H1 (cell line): Measurements from ENCODE around the gene GPLD1. TPM values are rescaled to one million over a fixed set of nuclear protein-coding genes. Genes with fewer than 3 reads are reported as not detected.

Experiments
- CTCF ChIA-PET: fragments of 300-600 bp; sonication (Branson Sonifier 250); formaldehyde crosslinking; loops from one replicate; lab custom pipeline; 2021; ENCODE audit not compliant: partially characterized antibody; lab: Charles Lee
- POLR2A ChIA-PET: fragments of 300-600 bp; sonication (Branson Sonifier 250); formaldehyde crosslinking; loops from one replicate; lab custom pipeline; 2021; ENCODE audit warnings: inconsistent platforms; ENCODE audit not compliant: partially characterized antibody; lab: Charles Lee
- DNase-seq, 2 experiments: peaks; one replicate each; pipeline versions ENCODE4 v3.0.0 to v3.0.0-alpha.2; 2010 to 2022; ENCODE audit warnings: low spot score in 2 of 2, low read depth in 1 of 2, mixed read lengths in 1 of 2
- FAIRE-seq: peaks from 2 replicates; lab custom pipeline; 2011; peaks lifted over from hg19 to GRCh38; lab: Jason Lieb, UNC
- H2AFZ ChIP-seq: 2 replicates; pipeline ENCODE4 v1.8.1; 2012; ENCODE audit warnings: low read length, inconsistent platforms
- H2AK5ac ChIP-seq: 2 replicates; pipeline ENCODE4 v1.6.1; 2013; ENCODE audit warnings: low read depth, low read length
- H2BK120ac ChIP-seq: replicated peaks from 2 replicates; pipeline ENCODE3; 2013; ENCODE audit warnings: low read depth, low read length, inconsistent platforms
- H2BK12ac ChIP-seq: 2 replicates; pipeline ENCODE4 v1.6.1; 2013; ENCODE audit warnings: low read depth, low read length
- H2BK15ac ChIP-seq: 2 replicates; pipeline ENCODE4 v1.6.1; 2013; ENCODE audit warnings: low read length
- H2BK20ac ChIP-seq: 2 replicates; pipeline ENCODE4 v1.6.1; 2013; ENCODE audit warnings: low read length
- H2BK5ac ChIP-seq: 2 replicates; pipeline ENCODE4 v1.6.1; 2013; ENCODE audit warnings: low read depth, low read length
- H3K14ac ChIP-seq: 2 replicates; pipeline ENCODE4 v1.6.1; 2013; ENCODE audit warnings: inconsistent platforms; ENCODE audit not compliant: insufficient read length
- H3K18ac ChIP-seq: 2 replicates; pipeline ENCODE4 v1.6.1; 2013; ENCODE audit warnings: low read length; ENCODE audit errors: extremely low read depth
- H3K23ac ChIP-seq: 2 replicates; pipeline ENCODE4 v1.6.1; 2013; ENCODE audit warnings: inconsistent platforms; ENCODE audit not compliant: insufficient read length
- H3K23me2 ChIP-seq: 2 replicates; pipeline ENCODE4 v1.6.1; 2013; ENCODE audit warnings: low read depth, low read length
- H3K27ac ChIP-seq: 2 replicates; pipeline ENCODE4 v1.6.1; 2011; ENCODE audit warnings: low read depth, low read length, inconsistent platforms
- H3K27me3 ChIP-seq, 4 experiments: replicated peaks in 1 of 4; 1 replicate in 1 of 4; 2 replicates in 3 of 4; pipeline versions ENCODE4 v1.6.1 to v1.8.1; 2011 to 2013; ENCODE audit warnings: low read length in 3 of 4, mild to moderate bottlenecking in 3 of 4, inconsistent platforms in 2 of 4, mixed read lengths in 2 of 4, moderate library complexity in 1 of 4; ENCODE audit not compliant: control insufficient read depth in 3 of 4, insufficient read depth in 3 of 4; ENCODE audit errors: extremely low read depth in 1 of 4
- H3K36me3 ChIP-seq, 4 experiments: 2 replicates each; pipeline versions ENCODE4 v1.6.1 to v1.8.1; 2011 to 2013; ENCODE audit warnings: mild to moderate bottlenecking in 4 of 4, low read length in 3 of 4, moderate library complexity in 2 of 4, control low read depth in 1 of 4, inconsistent platforms in 1 of 4; ENCODE audit not compliant: insufficient read depth in 4 of 4, control insufficient read depth in 2 of 4
- H3K4ac ChIP-seq: replicated peaks from 2 replicates; pipeline ENCODE3; 2013; ENCODE audit warnings: low read length, low read depth, mixed read lengths, inconsistent platforms; ENCODE audit not compliant: insufficient read length
- H3K4me1 ChIP-seq, 4 experiments: replicated peaks in 1 of 4; 1 replicate in 1 of 4; 2 replicates in 3 of 4; pipeline versions ENCODE4 v1.6.1 to v1.8.1; 2011 to 2013; ENCODE audit warnings: low read length in 3 of 4, inconsistent platforms in 2 of 4, mixed read lengths in 1 of 4; ENCODE audit not compliant: insufficient read depth in 4 of 4, control insufficient read depth in 3 of 4
- H3K4me2 ChIP-seq, 2 experiments: 2 replicates each; pipeline versions ENCODE4 v1.6.1 to v1.8.1; 2011 to 2013; ENCODE audit warnings: low read depth in 2 of 2, low read length in 2 of 2, control low read depth in 1 of 2, inconsistent platforms in 1 of 2, mild to moderate bottlenecking in 1 of 2; ENCODE audit not compliant: insufficient read depth in 1 of 2
- H3K4me3 ChIP-seq, 4 experiments: fragments of 200-600, 300-600 bp in 1 of 4; sonication (generic), shearing (Covaris generic), sonication (Bioruptor Twin) in 1 of 4; 2 replicates each; pipeline versions ENCODE4 v1.5.1 to v1.8.1; 2011 to 2016; ENCODE audit warnings: low read length in 4 of 4, low read depth in 3 of 4, control low read depth in 2 of 4, inconsistent platforms in 2 of 4, mild to moderate bottlenecking in 2 of 4, mixed read lengths in 1 of 4, moderate library complexity in 1 of 4; ENCODE audit not compliant: insufficient read depth in 2 of 4; ENCODE audit errors: extremely low read depth in 1 of 4
- H3K56ac ChIP-seq: replicated peaks from 2 replicates; pipeline ENCODE3; 2013; ENCODE audit warnings: low read depth, mild to moderate bottlenecking, mixed read lengths, low read length, inconsistent platforms; ENCODE audit not compliant: insufficient read length
- H3K79me1 ChIP-seq: 2 replicates; pipeline ENCODE4 v1.6.1; 2013; ENCODE audit warnings: low read depth, low read length, control low read depth
- H3K79me2 ChIP-seq, 2 experiments: 2 replicates each; pipeline versions ENCODE4 v1.6.1 to v1.8.1; 2012 to 2013; ENCODE audit warnings: low read length in 2 of 2, mild to moderate bottlenecking in 2 of 2, inconsistent platforms in 1 of 2; ENCODE audit not compliant: insufficient read depth in 2 of 2, control insufficient read depth in 1 of 2
- H3K9ac ChIP-seq, 4 experiments: replicated peaks in 1 of 4; 1 replicate in 1 of 4; 2 replicates in 3 of 4; pipeline versions ENCODE4 v1.6.1 to v1.8.1; 2011 to 2013; ENCODE audit warnings: low read depth in 3 of 4, low read length in 3 of 4, control low read depth in 2 of 4, mild to moderate bottlenecking in 2 of 4, moderate library complexity in 2 of 4, inconsistent platforms in 1 of 4; ENCODE audit errors: extremely low read depth in 1 of 4
- H3K9me3 ChIP-seq, 2 experiments: 2 replicates each; pipeline versions ENCODE4 v1.6.1 to v1.8.1; 2012 to 2013; ENCODE audit warnings: mild to moderate bottlenecking in 2 of 2, moderate library complexity in 2 of 2, control low read depth in 1 of 2, inconsistent platforms in 1 of 2, low read depth in 1 of 2, low read length in 1 of 2, mixed read lengths in 1 of 2; ENCODE audit not compliant: insufficient read depth in 2 of 2
- H4K20me1 ChIP-seq, 2 experiments: replicated peaks in 1 of 2; 2 replicates each; pipeline versions ENCODE3 to v1.8.1; 2011 to 2013; ENCODE audit warnings: inconsistent platforms in 2 of 2, low read length in 2 of 2, mild to moderate bottlenecking in 1 of 2; ENCODE audit not compliant: insufficient read depth in 2 of 2, control insufficient read depth in 1 of 2
- H4K5ac ChIP-seq: 2 replicates; pipeline ENCODE4 v1.6.1; 2013; ENCODE audit warnings: low read length, low read depth, mixed read lengths, inconsistent platforms; ENCODE audit not compliant: insufficient read length
- H4K8ac ChIP-seq: 2 replicates; pipeline ENCODE4 v1.8.0; 2013; ENCODE audit warnings: mild to moderate bottlenecking, moderate library complexity, low read length, inconsistent platforms; ENCODE audit not compliant: insufficient read depth; ENCODE audit errors: extremely low read depth
- H4K91ac ChIP-seq: replicated peaks from 2 replicates; pipeline ENCODE3; 2013; ENCODE audit warnings: low read length, mixed read lengths, inconsistent platforms; ENCODE audit not compliant: insufficient read length
- ATF2 ChIP-seq: IDR thresholded peaks from 2 replicates; pipeline ENCODE4 v1.6.1; 2012; ENCODE audit warnings: low read length, inconsistent platforms
- KDM4A ChIP-seq: IDR thresholded peaks from one replicate; pipeline ENCODE4 v1.7.1; 2012; ENCODE audit warnings: low read depth, mild to moderate bottlenecking, moderate library complexity, low read length, inconsistent platforms; ENCODE audit not compliant: severe bottlenecking
- RAD21 ChIP-seq, 2 experiments: IDR thresholded peaks in 1 of 2; conservative IDR thresholded peaks in 1 of 2; 2 replicates each; pipeline ENCODE4 v1.6.1; 2011; ENCODE audit warnings: low read depth in 2 of 2, low read length in 2 of 2, improper control_type of control experiment in 1 of 2, inconsistent platforms in 1 of 2, mild to moderate bottlenecking in 1 of 2, moderate library complexity in 1 of 2
- YY1 ChIP-seq: IDR thresholded peaks from 2 replicates; pipeline ENCODE4 v1.6.1; 2011; ENCODE audit warnings: low read depth, mild to moderate bottlenecking, low read length
- WGBS, 2 experiments: shearing (Covaris generic) in 1 of 2; methylation state at CpG; one replicate each; pipeline versions ENCODE4 v1.1.6 to v1.1.7; 2013 to 2015; ENCODE audit warnings: low lambda C conversion rate in 2 of 2, mixed read lengths in 2 of 2, inconsistent platforms in 1 of 2, low coverage in 1 of 2, missing lambda C conversion rate in 1 of 2; ENCODE audit not compliant: insufficient replicate concordance in 2 of 2, insufficient coverage in 1 of 2, insufficient read length in 1 of 2; ENCODE audit errors: extremely low coverage in 1 of 2, missing lambda C conversion rate in 1 of 2; 5-methylcytosine and 5-hydroxymethylcytosine counted together
- polyA plus RNA-seq, 7 experiments: library from polyadenylated mRNA; depleted of rRNA in 3 of 7; stranded (reverse) in 5 of 7; unstranded in 2 of 7; fragments of >200 nt in 5 of 7; fragments of 200-250 nt in 2 of 7; gene quantifications; 1 replicate in 5 of 7; 2 replicates in 1 of 7; 4 replicates in 1 of 7; pipeline versions ENCODE4 v1.2.1 to v1.2.3, GENCODE V29; 2011 to 2013; ENCODE audit warnings: missing spikeins in 2 of 7, mixed read lengths in 2 of 7
- total RNA-seq: library from RNA; stranded (reverse); fragmentation: NEBNext Ultra II Directional; extraction: Animal tissue kit (Norgen Biotek cat#: 25700); gene quantifications from 2 replicates; pipeline ENCODE4 v1.2.1, GENCODE V29; 2021

Gene GPLD1
- total and polyA plus RNA-seq, 2 of the 8 experiments (the other 6 are each of a cell fraction or from before 2014, with no cell fraction given), result 3.7 to 5.3 TPM

DNA sequence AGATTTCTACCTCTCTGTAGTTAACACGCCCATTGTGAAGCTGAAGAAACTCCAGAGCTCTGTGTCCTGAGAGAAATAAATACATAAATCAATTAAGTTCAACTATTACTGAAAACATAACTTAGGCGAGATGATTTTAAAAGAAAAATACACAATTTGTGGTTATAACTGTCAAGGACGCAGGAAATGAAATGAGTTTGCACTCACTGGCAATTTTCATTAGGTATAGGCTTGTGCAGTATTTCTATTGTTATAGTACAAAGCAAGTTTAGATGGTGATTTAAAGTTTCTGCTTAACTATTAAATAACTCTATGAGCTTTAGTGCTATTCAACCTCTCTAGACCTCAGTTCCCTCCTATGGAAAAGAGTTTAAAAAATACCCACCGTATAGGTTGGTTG lies 3.3 kb downstream of the GPLD1 start:
- Histone ChIP-seq H2AK5ac (no peak overlapping the region), H3K9ac (no peak overlapping the region), H3K27me3 (no peaks in the 10 kb centered on the region), H2AFZ (no peak overlapping the region), H3K9me3 (no peaks in the 10 kb centered on the region), H2BK20ac (no peak overlapping the region)
- DNase-seq (no peak), FAIRE-seq (no peak)
- TF ChIP-seq RAD21 (IDR thresholded peaks at IDR 0.05 in 1 of 2, conservative IDR thresholded peaks at IDR 0.05 in 1 of 2; ENCODE audit: low read depth in 2 of 2, low read length in 2 of 2) (no peak), ATF2 (no peak), KDM4A (no peak), YY1 (no peak)
- TF ChIP-seq, all 59 proteins: peak for 0
- Histone ChIP-seq H4K5ac (no peak overlapping the region), H2BK12ac (no peak overlapping the region), H3K4ac (no peak overlapping the region), H3K14ac (no peak overlapping the region), H3K23me2 (no peaks in the 10 kb centered on the region), H2BK120ac (no peak overlapping the region), H3K56ac (no peak overlapping the region), H3K18ac (no peak overlapping the region), H3K4me1 (no peaks in the 10 kb centered on the region), H4K91ac (no peak overlapping the region), H3K79me2 (no peaks in the 10 kb centered on the region), H3K27ac (no peak overlapping the region), H3K4me3 (no peak overlapping the region), H3K4me2 (no peak overlapping the region), H2BK15ac (no peak overlapping the region), H3K23ac (no peak overlapping the region), H2BK5ac (no peak overlapping the region), H3K36me3 (no peaks in the 10 kb centered on the region), H4K20me1 (no peaks in the 10 kb centered on the region), H3K79me1 (no peaks in the 10 kb centered on the region), H4K8ac (no peak overlapping the region)
- 88% methylated on average over 4 of the region's 4 CpGs; no CpG with 5 or more reads in 1 of the 2 experiments for WGBS, 2 experiments
- CTCF ChIA-PET, result interaction anchor here (2.0 kb wide), 1 partner anchor 9 kb away, joined by 6 read pairs; the partner anchor contains the start of gene ALDH5A1
- POLR2A ChIA-PET, result no interaction called here
